ENCODE measurements around the gene CLIP1.
"Not testable (repeated sequence)": the region's sequence is repeated elsewhere in the genome, so short reads cannot be mapped to it uniquely, and the experiment has no call there.

Gene CLIP1

GRCh38 chr12:122308811-122309210 is 113.7 kb downstream of the CLIP1 start:
- no peak for DNase-seq

- DNase-seq, result no peak
Measured at GRCh38 chr12:122306407-122306806, 116.1 kb downstream of the CLIP1 start.

GRCh38 chr12:122304924-122305323 is 117.5 kb downstream of the CLIP1 start:
- no peak for DNase-seq

- no peak for DNase-seq
Measured at GRCh38 chr12:122303068-122303467, 119.4 kb downstream of the CLIP1 start.

- DNase-seq, result no peak
Measured at GRCh38 chr12:122298071-122298748, 124.3 kb downstream of the CLIP1 start.

- no peak for DNase-seq
Measured at GRCh38 chr12:122297494-122297893, 125.0 kb downstream of the CLIP1 start.

- DNase-seq, result no peak
Measured at GRCh38 chr12:122295877-122296276, 126.6 kb downstream of the CLIP1 start.

GRCh38 chr12:122293081-122293480 is 129.4 kb downstream of the CLIP1 start:
- DNase-seq, result peak; percentile 62

- no peak for DNase-seq
Measured at GRCh38 chr12:122291431-122291830, 131.0 kb downstream of the CLIP1 start.

GRCh38 chr12:122283680-122284079 is 138.8 kb downstream of the CLIP1 start:
- DNase-seq, result no peak

- DNase-seq, result peak; percentile 39
Measured at GRCh38 chr12:122282061-122282460, 140.4 kb downstream of the CLIP1 start.

- no peak for DNase-seq
Measured at GRCh38 chr12:122276242-122276641, 146.2 kb downstream of the CLIP1 start.

- no peak for DNase-seq
Measured at GRCh38 chr12:122275459-122275858, 147.0 kb downstream of the CLIP1 start.

GRCh38 chr12:122266230-122266901 is 156.1 kb downstream of the CLIP1 start, which contains the start of gene VPS33A:
Gene VPS33A (minus strand): TSS chr12:122266494. CDS start chr12:122266408, 86 bp downstream.
- peak; percentile 96 for DNase-seq

GRCh38 chr12:122265886-122266229 is 156.6 kb downstream of the CLIP1 start:
- DNase-seq, result peak; percentile 63

GRCh38 chr12:122265476-122265875 is 157.0 kb downstream of the CLIP1 start:
- DNase-seq, result no peak

GRCh38 chr12:122260735-122261134 is 161.7 kb downstream of the CLIP1 start:
- DNase-seq, result not testable (repeated sequence)

- not testable (repeated sequence) for DNase-seq
Measured at GRCh38 chr12:122258939-122259338, 163.5 kb downstream of the CLIP1 start.

- DNase-seq, result not testable (repeated sequence)
Measured at GRCh38 chr12:122258462-122258861, 164.0 kb downstream of the CLIP1 start.

GRCh38 chr12:122250536-122250935 is 171.9 kb downstream of the CLIP1 start:
- DNase-seq, result no peak

- peak; percentile 68 for DNase-seq
Measured at GRCh38 chr12:122250047-122250446, 172.4 kb downstream of the CLIP1 start.

- DNase-seq, result no peak
Measured at GRCh38 chr12:122245553-122245952, 176.9 kb downstream of the CLIP1 start.

GRCh38 chr12:122244565-122245371 is 177.7 kb downstream of the CLIP1 start:
- DNase-seq, result no peak

GRCh38 chr12:122243965-122244364 is 178.5 kb downstream of the CLIP1 start:
- no peak for DNase-seq

All from NCI-H2171 treated with DMSO at 0.1 percent for 48 hours (cell line).